OCI-LY1 (cell line): Measurements from ENCODE around the gene TMEM242.

ENCODE experiments used
- H2AFZ ChIP-seq: fragments of 200-600 bp; sonication (generic), shearing (Covaris generic); 2 replicates; pipeline ENCODE4 v1.6.0; 2014; ENCODE audit warnings: antibody characterized with exemption, mild to moderate bottlenecking, low read length
- H3F3A ChIP-seq: fragments of 200-600 bp; sonication (generic), shearing (Covaris generic); 2 replicates; pipeline ENCODE4 v1.6.0; 2014; ENCODE audit warnings: mild to moderate bottlenecking, antibody characterized with exemption, low read length, moderate library complexity; ENCODE audit not compliant: insufficient read depth
- H3K27ac ChIP-seq: fragments of 200-600 bp; sonication (generic); 2 replicates; pipeline ENCODE4 v1.5.1; 2014; ENCODE audit warnings: low read length, mixed run types, mild to moderate bottlenecking, low read depth; ENCODE audit not compliant: poor library complexity, severe bottlenecking
- H3K27me3 ChIP-seq: fragments of 200-600 bp; sonication (generic); 2 replicates; pipeline ENCODE4 v1.6.0; 2014; ENCODE audit warnings: antibody characterized with exemption, mild to moderate bottlenecking, low read length, moderate library complexity; ENCODE audit not compliant: insufficient read depth
- H3K36me3 ChIP-seq: fragments of 200-600 bp; sonication (generic); 2 replicates; pipeline ENCODE4 v1.6.1; 2014; ENCODE audit warnings: mild to moderate bottlenecking, antibody characterized with exemption, low read length, moderate library complexity, mixed read lengths; ENCODE audit not compliant: insufficient read depth
- H3K4me1 ChIP-seq: fragments of 200-600 bp; sonication (generic); 2 replicates; pipeline ENCODE4 v1.5.1; 2014; ENCODE audit warnings: mild to moderate bottlenecking, low read length, moderate library complexity; ENCODE audit not compliant: insufficient read depth, severe bottlenecking
- H3K4me2 ChIP-seq: fragments of 200-600 bp; sonication (generic), shearing (Covaris generic); 2 replicates; pipeline ENCODE4 v1.6.1; 2014; ENCODE audit warnings: low read length
- H3K4me3 ChIP-seq: fragments of 200-600 bp; sonication (generic); 2 replicates; pipeline ENCODE4 v1.5.1; 2014; ENCODE audit warnings: low read length, low read depth, mild to moderate bottlenecking, mixed read lengths; ENCODE audit not compliant: poor library complexity, severe bottlenecking
- H3K79me2 ChIP-seq: fragments of 200-600 bp; shearing (Covaris generic); 2 replicates; pipeline ENCODE4 v1.6.1; 2016; ENCODE audit warnings: mixed run types, low read length, mixed read lengths; ENCODE audit not compliant: insufficient read depth
- H3K9ac ChIP-seq: fragments of 200-600 bp; sonication (generic), shearing (Covaris generic); 2 replicates; pipeline ENCODE4 v1.6.1; 2014; ENCODE audit warnings: mild to moderate bottlenecking, low read length, mixed read lengths
- H3K9me2 ChIP-seq: fragments of 200-600 bp; sonication (generic), shearing (Covaris generic); 2 replicates; pipeline ENCODE4 v1.6.1; 2014; ENCODE audit warnings: low read depth, mild to moderate bottlenecking, low read length, mixed read lengths
- H3K9me3 ChIP-seq: fragments of 200-600 bp; shearing (Covaris generic); 2 replicates; pipeline ENCODE4 v1.6.1; 2014; ENCODE audit warnings: low read length, mixed read lengths
- H4K20me1 ChIP-seq: fragments of 200-600 bp; sonication (generic), shearing (Covaris generic); 2 replicates; pipeline ENCODE4 v1.6.0; 2016; ENCODE audit warnings: mild to moderate bottlenecking, low read length; ENCODE audit not compliant: insufficient read depth
- CTCF ChIP-seq: fragments of 200-600 bp; sonication (generic), shearing (Covaris generic); IDR thresholded peaks from 2 replicates; pipeline ENCODE4 v1.5.1; 2017; ENCODE audit warnings: mild to moderate bottlenecking, antibody characterized with exemption, low read length, moderate library complexity, mixed read lengths
- EZH2 ChIP-seq: fragments of 200-600 bp; sonication (generic), shearing (Covaris generic); IDR thresholded peaks from 2 replicates; pipeline ENCODE4 v1.8.0; 2017; ENCODE audit warnings: borderline replicate concordance, mixed run types, mild to moderate bottlenecking, antibody characterized with exemption, low read length, moderate library complexity, mixed read lengths

The TMEM242 gene

GRCh38 chr6:157239671-157240058 lies 83.7 kb downstream of the TMEM242 start:
- no peaks in the 10 kb centered on the region for H3K4me1 ChIP-seq
- no peaks in the 10 kb centered on the region for H3K9me2 ChIP-seq
- H3K4me2 ChIP-seq: no peak overlapping the region
- no peak overlapping the region for H3K9ac ChIP-seq
- no peaks in the 10 kb centered on the region for H3K79me2 ChIP-seq
- H3K36me3 ChIP-seq: no peaks in the 10 kb centered on the region
- no peaks in the 10 kb centered on the region for H4K20me1 ChIP-seq
- H3K9me3 ChIP-seq: no peaks in the 10 kb centered on the region
- no peak overlapping the region for H3K4me3 ChIP-seq
- TF ChIP-seq EZH2 (no peak), CTCF (no peak)
- peaks cover 15% of the 10 kb centered on the region; the same call in 1 of the 2 replicates for H3K27me3 ChIP-seq
- no peak overlapping the region for H2AFZ ChIP-seq
- no peak overlapping the region for H3K27ac ChIP-seq
- no peaks in the 10 kb centered on the region for H3F3A ChIP-seq
